ENCODE results near the gene ABL2.

ABL2 gene

DNA sequence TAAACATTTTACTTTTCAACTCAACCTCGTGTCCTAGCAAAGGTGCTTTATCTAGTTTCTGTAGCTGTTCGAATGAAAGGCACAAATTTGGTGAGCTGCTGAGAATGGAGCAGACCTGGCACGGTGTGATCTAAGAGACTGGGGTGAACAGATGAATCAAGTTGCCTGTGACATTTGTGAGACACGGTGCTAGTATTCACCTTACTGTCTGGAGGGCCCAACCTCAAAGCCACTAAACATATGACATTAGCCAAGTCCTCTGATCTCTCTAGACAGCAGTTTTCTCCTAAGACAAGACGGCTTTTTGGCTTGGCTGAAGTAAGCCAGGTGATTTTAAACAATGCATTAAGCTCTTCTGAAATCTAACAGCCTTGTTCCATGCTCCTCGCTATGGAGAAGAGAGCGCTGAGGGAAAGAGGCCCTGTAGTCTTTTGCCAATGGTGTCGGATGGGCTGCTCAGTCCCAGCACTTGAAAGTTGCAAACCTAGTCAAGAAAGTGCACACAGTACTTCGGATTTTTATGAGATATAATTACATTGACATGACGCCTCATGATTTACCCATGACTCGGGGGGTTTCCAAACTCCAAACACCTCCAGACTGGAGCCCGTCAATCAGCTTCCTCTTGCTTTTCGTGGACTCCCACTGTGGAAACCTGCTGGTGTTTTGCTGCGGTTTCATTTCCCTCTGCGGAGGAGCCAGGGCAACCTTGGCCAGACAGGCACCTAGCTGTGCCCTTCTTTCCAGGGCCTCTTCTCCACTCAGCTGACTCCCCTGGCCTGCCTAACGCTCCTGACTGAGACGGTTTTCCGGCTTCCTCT is 148.4 kb downstream of the ABL2 start:
- H3K27ac ChIP-seq (replicated peaks; ENCODE audit: low read length): no peak overlapping the region
- no peak overlapping the region for H3K4ac ChIP-seq (ENCODE audit: low read length)
- no peak overlapping the region for H2BK5ac ChIP-seq (ENCODE audit: low read length)
- H3K4me2 ChIP-seq (ENCODE audit: insufficient read depth, low read length, poor library complexity, severe bottlenecking): peak overlapping the region; percentile 73
- no peak overlapping the region for H4K91ac ChIP-seq (ENCODE audit: low read depth, low read length, poor library complexity)
- no peak overlapping the region for H4K8ac ChIP-seq (ENCODE audit: low read depth, low read length)
- H3K4me3 ChIP-seq (ENCODE audit: low read length in 2 of 2): peak overlapping the region; percentile 69 to 82
- no peaks in the 10 kb centered on the region for H3K9me3 ChIP-seq (replicated peaks in 1 of 2; ENCODE audit: control insufficient read depth in 2 of 2, insufficient read depth in 1 of 2, low read depth in 1 of 2, low read length in 2 of 2)
- peaks cover 6 to 11% of the 10 kb centered on the region in 2 donors for H3K4me1 ChIP-seq (ENCODE audit: control insufficient read depth in 2 of 2, insufficient read depth in 1 of 2, low read depth in 1 of 2, low read length in 2 of 2)
- H3K23ac ChIP-seq (ENCODE audit: low read depth, low read length, poor library complexity): peak overlapping the region; percentile 93
- no peak overlapping the region for H2BK12ac ChIP-seq (ENCODE audit: low read length)
- peaks cover 1% of the 10 kb centered on the region for H3K79me1 ChIP-seq (ENCODE audit: low read depth, low read length)
- no peak overlapping the region for H2BK15ac ChIP-seq (ENCODE audit: low read length)
- no CpG with 5 or more reads among the region's 18 CpGs for WGBS, 2 donors (ENCODE audit: extremely low coverage in 2 of 2, insufficient read length in 2 of 2, insufficient replicate concordance in 1 of 2)
- H3K9ac ChIP-seq (ENCODE audit: low read depth, low read length, poor library complexity): peak overlapping the region; percentile 70
- no peak overlapping the region for H2BK120ac ChIP-seq (ENCODE audit: low read depth, low read length)
- no peak overlapping the region for H2AK5ac ChIP-seq (ENCODE audit: low read depth, low read length)
- no peak for DNase-seq (ENCODE audit: low spot score)
- peak overlapping the region; percentile 98 for H2AFZ ChIP-seq (ENCODE audit: low read length)
- peaks cover 2 to 15% of the 10 kb centered on the region in 2 donors for H3K36me3 ChIP-seq (replicated peaks in 1 of 2; ENCODE audit: control insufficient read depth in 2 of 2, insufficient read depth in 2 of 2, low read length in 2 of 2)
- no peak overlapping the region for H3K14ac ChIP-seq (ENCODE audit: low read length)
- peaks cover 0 to 6% (median 0%) of the 10 kb centered on the region in 3 experiments for H3K27me3 ChIP-seq (ENCODE audit: control insufficient read depth in 3 of 3, insufficient read depth in 3 of 3, low read depth in 1 of 3, low read length in 3 of 3)
- H3K18ac ChIP-seq (ENCODE audit: low read length): peak overlapping the region; percentile 90

DNA sequence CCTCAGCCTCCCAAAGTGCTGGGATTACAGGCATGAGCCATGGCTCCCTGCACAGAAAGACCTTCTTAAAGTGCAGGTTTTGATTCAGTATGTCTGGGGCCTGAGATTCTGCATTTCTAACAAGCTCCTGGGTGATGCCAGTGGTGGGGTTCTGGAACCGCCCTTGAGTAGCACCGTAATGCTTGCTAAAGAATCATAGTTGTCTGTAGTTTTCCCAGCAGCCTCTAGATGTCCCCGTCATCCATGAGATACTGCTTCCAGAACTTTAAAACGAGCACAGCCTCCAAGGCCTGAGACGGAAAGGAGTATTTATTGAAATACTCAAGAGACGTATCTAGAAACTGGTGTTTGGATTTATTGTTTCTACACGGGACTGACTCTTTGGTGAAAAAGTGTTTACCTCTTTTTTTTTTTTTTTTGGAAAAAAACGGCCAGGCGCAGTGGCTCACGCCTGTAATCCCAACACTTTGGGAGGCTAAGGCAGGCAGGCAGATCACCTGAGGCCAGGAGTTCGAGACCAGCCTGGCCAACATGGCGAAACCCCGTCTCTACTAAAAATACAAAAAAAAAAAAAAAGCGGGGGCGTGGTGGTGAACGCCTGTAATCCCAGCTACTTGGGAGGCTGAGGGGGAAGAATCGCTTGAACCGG is 150.2 kb downstream of the ABL2 start:
- no peak overlapping the region for H3K14ac ChIP-seq (ENCODE audit: low read length)
- DNase-seq (ENCODE audit: low spot score): peak; percentile 49
- H3K4ac ChIP-seq (ENCODE audit: low read length): no peak overlapping the region

DNA sequence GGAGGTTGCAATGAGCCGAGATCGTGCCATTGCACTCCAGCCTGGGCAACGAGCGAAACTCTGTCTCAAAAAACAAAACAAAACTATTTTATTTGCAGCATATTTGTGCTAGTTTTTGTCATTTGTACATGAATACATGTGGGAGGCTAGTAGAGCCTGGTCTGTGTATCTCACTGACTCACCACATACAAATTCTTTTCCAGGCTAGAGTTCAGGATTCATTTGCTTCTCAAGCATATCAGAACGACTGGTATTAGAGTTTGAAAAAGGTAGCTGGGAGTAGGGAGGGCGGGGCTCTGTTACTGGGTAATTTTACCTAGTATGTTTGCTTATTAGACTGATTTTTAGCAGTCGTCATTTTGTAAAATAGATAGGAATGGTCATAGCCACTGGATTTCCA is 152.1 kb downstream of the ABL2 start:
- Histone ChIP-seq H3K9ac (ENCODE audit: low read depth, low read length, poor library complexity) (no peak overlapping the region), H4K91ac (ENCODE audit: low read depth, low read length, poor library complexity) (no peak overlapping the region), H3K27me3 (ENCODE audit: control insufficient read depth in 3 of 3, insufficient read depth in 3 of 3, low read depth in 1 of 3, low read length in 3 of 3) (no peaks in the 10 kb centered on the region), H2AK5ac (ENCODE audit: low read depth, low read length) (no peak overlapping the region), H3K36me3 (replicated peaks in 1 of 2; ENCODE audit: control insufficient read depth in 2 of 2, insufficient read depth in 2 of 2, low read length in 2 of 2) (peaks cover 2 to 30% of the 10 kb centered on the region in 2 donors), H2BK12ac (ENCODE audit: low read length) (no peak overlapping the region), H3K79me1 (ENCODE audit: low read depth, low read length) (no peaks in the 10 kb centered on the region), H2BK5ac (ENCODE audit: low read length) (no peak overlapping the region), H3K14ac (ENCODE audit: low read length) (no peak overlapping the region), H3K23ac (ENCODE audit: low read depth, low read length, poor library complexity) (no peak overlapping the region), H3K27ac (replicated peaks; ENCODE audit: low read length) (no peak overlapping the region), H2BK15ac (ENCODE audit: low read length) (no peak overlapping the region), H2BK120ac (ENCODE audit: low read depth, low read length) (no peak overlapping the region), H2AFZ (ENCODE audit: low read length) (no peak overlapping the region), H3K4me2 (ENCODE audit: insufficient read depth, low read length, poor library complexity, severe bottlenecking) (no peak overlapping the region), H3K4me3 (ENCODE audit: low read length in 2 of 2) (no peak overlapping the region), H3K4me1 (ENCODE audit: control insufficient read depth in 2 of 2, insufficient read depth in 1 of 2, low read depth in 1 of 2, low read length in 2 of 2) (peaks cover 5 to 6% of the 10 kb centered on the region in 2 donors), H3K9me3 (replicated peaks in 1 of 2; ENCODE audit: control insufficient read depth in 2 of 2, insufficient read depth in 1 of 2, low read depth in 1 of 2, low read length in 2 of 2) (no peaks in the 10 kb centered on the region), H4K8ac (ENCODE audit: low read depth, low read length) (no peak overlapping the region), H3K18ac (ENCODE audit: low read length) (no peak overlapping the region), H3K4ac (ENCODE audit: low read length) (no peak overlapping the region)
- no peak for DNase-seq (ENCODE audit: low spot score)
- WGBS, 2 donors (ENCODE audit: extremely low coverage in 2 of 2, insufficient read length in 2 of 2, insufficient replicate concordance in 1 of 2): no CpG with 5 or more reads among the region's 7 CpGs

More for the DNA sequence above, 150.2 kb downstream of the ABL2 start:
- peaks cover 6 to 11% of the 10 kb centered on the region in 2 donors for H3K4me1 ChIP-seq (ENCODE audit: control insufficient read depth in 2 of 2, insufficient read depth in 1 of 2, low read depth in 1 of 2, low read length in 2 of 2)
- peaks cover 1% of the 10 kb centered on the region for H3K79me1 ChIP-seq (ENCODE audit: low read depth, low read length)
- no peak overlapping the region for H2AFZ ChIP-seq (ENCODE audit: low read length)
- H3K9me3 ChIP-seq (replicated peaks in 1 of 2; ENCODE audit: control insufficient read depth in 2 of 2, insufficient read depth in 1 of 2, low read depth in 1 of 2, low read length in 2 of 2): no peaks in the 10 kb centered on the region
- no peak overlapping the region for H3K18ac ChIP-seq (ENCODE audit: low read length)
- H3K23ac ChIP-seq (ENCODE audit: low read depth, low read length, poor library complexity): no peak overlapping the region
- no peak overlapping the region for H3K9ac ChIP-seq (ENCODE audit: low read depth, low read length, poor library complexity)
- H2BK15ac ChIP-seq (ENCODE audit: low read length): no peak overlapping the region
- no CpG with 5 or more reads among the region's 18 CpGs for WGBS, 2 donors (ENCODE audit: extremely low coverage in 2 of 2, insufficient read length in 2 of 2, insufficient replicate concordance in 1 of 2)
- no peak overlapping the region for H4K8ac ChIP-seq (ENCODE audit: low read depth, low read length)
- no peak overlapping the region for H3K4me3 ChIP-seq (ENCODE audit: low read length in 2 of 2)
- H4K91ac ChIP-seq (ENCODE audit: low read depth, low read length, poor library complexity): no peak overlapping the region
- H2AK5ac ChIP-seq (ENCODE audit: low read depth, low read length): no peak overlapping the region
- no peak overlapping the region for H2BK5ac ChIP-seq (ENCODE audit: low read length)
- no peak overlapping the region for H3K4me2 ChIP-seq (ENCODE audit: insufficient read depth, low read length, poor library complexity, severe bottlenecking)
- peaks cover 0 to 6% (median 0%) of the 10 kb centered on the region in 3 experiments for H3K27me3 ChIP-seq (ENCODE audit: control insufficient read depth in 3 of 3, insufficient read depth in 3 of 3, low read depth in 1 of 3, low read length in 3 of 3)
- no peak overlapping the region for H2BK12ac ChIP-seq (ENCODE audit: low read length)
- peaks cover 2 to 13% of the 10 kb centered on the region in 2 donors for H3K36me3 ChIP-seq (replicated peaks in 1 of 2; ENCODE audit: control insufficient read depth in 2 of 2, insufficient read depth in 2 of 2, low read length in 2 of 2)
- H2BK120ac ChIP-seq (ENCODE audit: low read depth, low read length): no peak overlapping the region
- no peak overlapping the region for H3K27ac ChIP-seq (replicated peaks; ENCODE audit: low read length)

GRCh38 chr1:179066471-179066870 is 163.0 kb downstream of the ABL2 start:
- no peaks in the 10 kb centered on the region for H3K4me1 ChIP-seq (ENCODE audit: control insufficient read depth in 2 of 2, insufficient read depth in 1 of 2, low read depth in 1 of 2, low read length in 2 of 2)
- H3K27ac ChIP-seq (replicated peaks; ENCODE audit: low read length): no peak overlapping the region
- no peak overlapping the region for H3K9ac ChIP-seq (ENCODE audit: low read depth, low read length, poor library complexity)
- no peak overlapping the region for H2BK15ac ChIP-seq (ENCODE audit: low read length)
- H3K4me2 ChIP-seq (ENCODE audit: insufficient read depth, low read length, poor library complexity, severe bottlenecking): no peak overlapping the region
- H3K4ac ChIP-seq (ENCODE audit: low read length): no peak overlapping the region
- no peak overlapping the region for H3K18ac ChIP-seq (ENCODE audit: low read length)
- no peak overlapping the region for H2BK120ac ChIP-seq (ENCODE audit: low read depth, low read length)
- H4K91ac ChIP-seq (ENCODE audit: low read depth, low read length, poor library complexity): no peak overlapping the region
- H2AK5ac ChIP-seq (ENCODE audit: low read depth, low read length): no peak overlapping the region
- H2BK12ac ChIP-seq (ENCODE audit: low read length): no peak overlapping the region
- H3K4me3 ChIP-seq (ENCODE audit: low read length in 2 of 2): no peak overlapping the region
- H3K9me3 ChIP-seq (replicated peaks in 1 of 2; ENCODE audit: control insufficient read depth in 2 of 2, insufficient read depth in 1 of 2, low read depth in 1 of 2, low read length in 2 of 2): no peaks in the 10 kb centered on the region
- H3K14ac ChIP-seq (ENCODE audit: low read length): no peak overlapping the region
- peaks cover 6 to 62% of the 10 kb centered on the region in 2 donors for H3K36me3 ChIP-seq (replicated peaks in 1 of 2; ENCODE audit: control insufficient read depth in 2 of 2, insufficient read depth in 2 of 2, low read length in 2 of 2)
- WGBS, 2 donors (ENCODE audit: extremely low coverage in 2 of 2, insufficient read length in 2 of 2, insufficient replicate concordance in 1 of 2): no CpG with 5 or more reads among the region's 4 CpGs
- H3K79me1 ChIP-seq (ENCODE audit: low read depth, low read length): no peaks in the 10 kb centered on the region
- DNase-seq (ENCODE audit: low spot score): no peak
- no peak overlapping the region for H2AFZ ChIP-seq (ENCODE audit: low read length)
- H3K27me3 ChIP-seq (ENCODE audit: control insufficient read depth in 3 of 3, insufficient read depth in 3 of 3, low read depth in 1 of 3, low read length in 3 of 3): no peaks in the 10 kb centered on the region
- no peak overlapping the region for H3K23ac ChIP-seq (ENCODE audit: low read depth, low read length, poor library complexity)
- H4K8ac ChIP-seq (ENCODE audit: low read depth, low read length): no peak overlapping the region
- no peak overlapping the region for H2BK5ac ChIP-seq (ENCODE audit: low read length)

Measured in neuronal stem cell (in vitro differentiated cells).